GM21447 (cell line): ENCODE measurements around the gene TEX48.

ENCODE experiments used
- ATAC-seq: cut with Tn5 transposase; IDR thresholded peaks from one replicate; pipeline ENCODE4 v1.9.1; 2021; ENCODE audit not compliant: unreplicated experiment

TEX48 gene

GRCh38 chr9:114669961-114670360, 12.0 kb downstream of the TEX48 start:
- ATAC-seq, result no peak

- ATAC-seq, result no peak
Measured at GRCh38 chr9:114668146-114668545, 13.8 kb downstream of the TEX48 start.

GRCh38 chr9:114666851-114667250, 15.1 kb downstream of the TEX48 start:
- no peak for ATAC-seq

GRCh38 chr9:114666401-114666800, 15.6 kb downstream of the TEX48 start:
- no peak for ATAC-seq

- no peak for ATAC-seq
Measured at GRCh38 chr9:114664181-114664580, 17.8 kb downstream of the TEX48 start.

- peak; percentile 63 for ATAC-seq
Measured at GRCh38 chr9:114662081-114662989, 19.7 kb downstream of the TEX48 start.

- no peak for ATAC-seq
Measured at GRCh38 chr9:114657705-114658104, 24.3 kb downstream of the TEX48 start, which contains the start of gene TEX53. Gene TEX53 (minus strand): TSS chr9:114657805. CDS start chr9:114657774, 31 bp downstream.

- ATAC-seq, result no peak
Measured at GRCh38 chr9:114656301-114656700, 25.7 kb downstream of the TEX48 start.

- no peak for ATAC-seq
Measured at GRCh38 chr9:114655689-114656088, 26.3 kb downstream of the TEX48 start.

GRCh38 chr9:114653556-114654159, 28.3 kb downstream of the TEX48 start:
- ATAC-seq, result peak; percentile 55

- no peak for ATAC-seq
Measured at GRCh38 chr9:114652776-114653555, 29.0 kb downstream of the TEX48 start.

- no peak for ATAC-seq
Measured at GRCh38 chr9:114643896-114644295, 38.1 kb downstream of the TEX48 start.

- ATAC-seq, result no peak
Measured at GRCh38 chr9:114643001-114643400, 39.0 kb downstream of the TEX48 start.

- ATAC-seq, result no peak
Measured at GRCh38 chr9:114641967-114642366, 40.0 kb downstream of the TEX48 start.

- no peak for ATAC-seq
Measured at GRCh38 chr9:114638404-114638803, 43.6 kb downstream of the TEX48 start.

- ATAC-seq, result no peak
Measured at GRCh38 chr9:114634387-114634786, 47.6 kb downstream of the TEX48 start.

GRCh38 chr9:114633438-114634089, 48.4 kb downstream of the TEX48 start:
- no peak for ATAC-seq

- ATAC-seq, result no peak
Measured at GRCh38 chr9:114631166-114631565, 50.8 kb downstream of the TEX48 start.

- ATAC-seq, result no peak
Measured at GRCh38 chr9:114629563-114630090, 52.4 kb downstream of the TEX48 start.

- ATAC-seq, result no peak
Measured at GRCh38 chr9:114627553-114627952, 54.4 kb downstream of the TEX48 start.
